NCI-H69 (cell line): ENCODE results near the gene GALNT2.

Source experiments
- DNase-seq: peaks from one replicate; lab custom pipeline; 2025; lab: John Stamatoyannopoulos, UW

The GALNT2 gene

DNA sequence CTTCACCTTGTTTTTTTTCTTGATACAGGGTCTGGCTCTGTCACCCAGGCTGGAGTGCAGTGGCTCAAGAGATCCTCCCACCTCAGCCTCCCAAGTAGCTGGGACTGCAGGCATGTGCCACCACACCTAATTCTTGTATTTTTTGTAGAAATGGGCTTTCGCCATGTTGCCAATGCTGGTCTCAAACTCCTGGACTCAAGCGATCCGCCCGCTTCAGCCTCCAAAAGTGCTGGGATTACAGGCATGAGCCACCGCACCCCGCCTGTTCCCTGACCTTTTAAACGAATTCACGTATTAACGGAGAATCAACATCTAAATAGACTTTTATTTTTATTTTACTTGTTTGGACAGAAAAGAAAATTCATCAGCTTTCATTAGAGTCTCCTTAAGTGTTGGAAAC, 254.3 kb downstream of the GALNT2 start:
- DNase-seq, result no peak

DNA sequence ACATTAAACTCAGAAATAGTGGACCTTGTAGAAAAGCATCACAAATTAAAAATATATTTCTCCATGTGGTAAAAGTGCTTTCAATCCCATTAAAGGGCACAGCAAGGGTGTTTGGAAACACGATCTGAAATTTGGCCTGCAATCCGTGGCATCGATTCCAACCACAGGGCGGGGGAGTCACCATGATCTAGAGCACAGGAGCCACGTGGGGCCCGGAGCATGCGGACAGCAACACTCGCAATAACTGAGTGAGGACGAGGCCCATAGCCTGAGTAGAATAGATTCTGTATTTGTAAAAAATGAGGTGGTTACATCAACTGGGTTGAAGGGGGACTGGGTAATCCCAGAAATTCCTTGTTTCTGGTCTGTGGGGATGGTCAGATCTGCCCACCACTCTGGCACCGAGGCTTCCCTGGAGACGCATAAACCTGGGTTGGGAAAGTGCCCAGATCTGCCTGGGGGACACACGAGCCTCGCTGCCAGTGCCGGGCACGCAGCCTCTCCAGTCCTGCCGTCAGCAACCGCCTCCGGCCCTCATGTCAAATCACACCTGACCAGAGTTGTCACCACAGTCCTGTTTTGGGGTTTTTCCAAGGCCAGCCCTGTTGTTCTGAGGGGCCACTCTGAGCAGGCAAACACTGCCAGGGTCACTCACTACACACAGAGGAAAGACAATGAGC, 254.8 kb downstream of the GALNT2 start:
- DNase-seq, result no peak

DNA sequence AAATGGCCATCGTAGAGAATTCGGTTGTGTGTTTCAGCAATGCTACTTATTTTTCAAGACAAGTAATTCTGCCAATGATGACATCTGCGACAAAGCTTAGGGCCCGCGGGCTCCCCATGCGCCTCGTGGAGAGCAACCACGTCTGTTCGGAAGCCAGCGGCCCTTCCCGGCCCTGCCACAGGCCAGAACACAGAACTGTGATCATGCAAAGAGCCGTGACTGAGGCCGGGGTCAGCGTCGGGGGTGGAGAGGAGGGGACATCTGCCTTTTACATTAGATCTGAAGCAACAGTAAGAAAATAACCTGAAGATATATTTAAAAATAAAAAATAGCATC, 255.4 kb downstream of the GALNT2 start:
- no peak for DNase-seq

DNA sequence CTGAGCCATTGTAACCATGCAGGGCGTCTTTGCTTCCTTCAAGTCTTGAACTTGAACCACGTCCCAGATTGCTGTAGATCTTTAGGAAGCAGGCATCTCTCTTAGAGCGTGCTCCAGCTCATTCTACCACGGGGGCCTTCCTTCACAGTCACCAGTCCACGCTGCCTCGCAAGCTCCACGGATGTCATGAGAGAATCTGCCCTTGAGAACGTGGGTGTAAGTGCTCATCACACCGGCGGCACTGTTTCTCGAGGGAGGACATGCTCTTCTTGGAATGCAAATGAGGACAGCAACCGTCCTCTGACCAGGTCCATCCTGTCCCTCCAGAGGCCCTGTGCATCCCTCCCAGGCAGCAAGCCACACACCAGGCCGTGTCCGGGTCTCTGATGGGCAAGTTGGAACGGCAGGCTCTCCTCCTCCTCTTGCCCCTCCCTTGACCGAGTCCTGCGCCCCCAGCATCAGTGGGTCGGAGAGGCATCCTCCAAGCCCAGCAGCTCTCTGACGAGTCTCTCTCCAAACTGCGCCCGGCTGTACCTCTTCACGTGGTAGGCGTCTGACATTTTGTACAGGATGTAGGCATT, 256.0 kb downstream of the GALNT2 start:
- DNase-seq, result no peak

DNA sequence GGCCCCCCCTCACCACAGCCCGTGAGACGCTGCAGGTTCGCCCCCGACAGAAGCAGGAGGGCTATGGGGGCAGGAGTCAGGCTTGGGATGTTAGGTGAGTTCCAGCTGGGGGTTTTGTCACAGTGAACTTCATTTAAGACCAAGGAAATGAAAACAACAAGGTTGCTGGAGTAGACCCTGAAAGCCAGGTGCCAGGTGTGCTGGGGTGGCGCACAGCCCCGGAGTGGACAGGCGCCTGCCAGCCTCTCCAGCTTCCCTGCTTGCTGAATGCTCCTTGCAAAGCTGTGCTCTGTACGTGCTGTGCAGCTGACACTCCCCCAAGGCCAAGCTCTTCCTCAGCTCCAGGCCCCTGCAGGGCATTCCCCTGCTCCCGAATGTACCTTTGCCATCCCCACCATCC, 256.6 kb downstream of the GALNT2 start:
- no peak for DNase-seq

DNA sequence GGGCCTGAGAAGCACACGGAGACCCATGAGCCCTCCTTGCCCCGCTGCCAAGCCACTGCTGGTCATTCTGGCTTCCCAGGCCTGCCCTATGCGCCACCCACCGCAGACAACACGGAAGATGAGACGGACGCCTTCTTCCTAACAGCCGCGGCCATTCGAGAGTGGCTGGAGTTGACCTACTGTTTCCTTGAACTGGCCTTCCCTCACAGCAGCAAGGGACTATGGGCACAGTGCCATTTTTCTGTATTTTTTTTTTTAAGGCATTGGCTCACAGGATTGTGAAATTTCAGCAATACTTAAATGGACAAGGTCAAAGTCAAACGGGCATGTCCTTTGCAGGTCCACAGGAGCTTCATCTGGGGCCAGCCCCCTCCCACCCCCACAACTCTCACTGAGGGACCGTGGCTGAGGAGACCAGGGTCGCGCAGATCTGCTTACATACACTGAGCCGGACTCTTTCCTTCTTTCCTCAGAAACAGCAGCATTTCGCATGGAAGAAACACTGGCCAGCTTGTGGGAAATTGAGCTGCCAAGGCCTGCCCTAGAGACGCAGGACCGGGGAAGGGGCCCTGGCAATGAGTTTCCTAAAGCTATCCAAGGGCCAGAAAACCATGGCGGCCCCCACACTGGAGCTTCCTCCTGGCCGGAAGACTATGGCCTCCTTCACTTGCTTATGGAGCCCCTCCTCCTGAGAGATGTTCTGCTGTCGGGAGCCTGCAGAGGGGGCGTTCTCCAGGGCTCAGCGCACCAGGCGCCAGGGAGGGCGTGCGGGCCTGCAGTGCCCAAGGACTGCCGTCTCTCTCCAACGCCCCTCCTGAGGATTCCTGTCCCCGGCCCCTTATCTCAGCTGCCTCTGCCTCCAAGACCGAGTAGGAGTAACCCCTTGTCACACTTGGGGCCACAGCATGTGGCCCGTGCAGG, 260.2 kb downstream of the GALNT2 start:
- DNase-seq, result no peak

DNA sequence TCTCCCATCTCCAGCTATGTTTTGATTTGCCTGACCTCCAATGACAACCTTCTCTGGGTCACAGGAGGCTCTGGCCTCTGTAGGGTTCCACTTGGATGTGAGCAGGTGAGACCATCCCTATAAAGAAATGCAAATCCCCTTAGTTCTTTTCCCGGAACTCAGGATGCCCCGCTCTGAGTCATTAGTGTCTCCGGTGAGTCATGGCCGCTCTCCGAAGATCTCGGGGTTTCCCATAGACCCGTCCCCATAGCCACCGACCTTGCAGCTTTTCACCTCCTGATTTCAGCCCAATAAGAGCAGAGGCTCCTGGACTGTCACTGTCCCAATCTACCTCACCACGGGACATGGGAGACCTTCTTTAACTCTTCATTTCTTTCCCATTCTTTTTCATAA, 260.9 kb downstream of the GALNT2 start:
- DNase-seq, result no peak

DNA sequence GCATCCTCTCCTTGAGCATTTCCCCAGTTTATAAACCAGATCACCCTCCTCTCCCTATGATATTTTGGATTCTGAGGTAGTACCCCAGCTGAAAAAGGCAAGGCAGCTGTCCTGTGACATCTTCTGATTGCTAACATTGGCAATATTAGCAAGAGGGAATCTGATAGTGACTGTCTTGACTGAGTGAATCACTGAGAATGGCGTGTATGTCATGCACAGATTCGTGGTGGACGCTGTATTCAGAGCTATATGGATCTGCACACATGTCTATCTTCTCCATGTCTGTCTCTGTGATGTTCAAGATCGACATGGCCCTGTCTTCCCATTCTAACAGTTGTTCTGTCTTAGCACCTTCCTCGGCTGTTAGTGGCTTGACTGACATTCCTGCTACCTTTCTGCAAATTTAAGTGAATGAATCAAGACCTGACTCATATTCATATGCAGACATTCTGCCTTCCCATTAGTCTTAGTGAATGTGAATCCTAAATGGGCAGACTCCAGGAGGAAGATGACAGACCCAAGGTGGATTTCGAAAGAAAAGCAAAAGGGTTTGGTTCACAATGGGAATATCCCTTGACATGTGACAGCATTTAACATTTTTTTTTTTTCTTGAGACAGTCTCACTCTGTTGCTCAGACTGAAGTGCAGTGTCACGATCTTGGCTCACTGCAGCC, 261.4 kb downstream of the GALNT2 start:
- no peak for DNase-seq

DNA sequence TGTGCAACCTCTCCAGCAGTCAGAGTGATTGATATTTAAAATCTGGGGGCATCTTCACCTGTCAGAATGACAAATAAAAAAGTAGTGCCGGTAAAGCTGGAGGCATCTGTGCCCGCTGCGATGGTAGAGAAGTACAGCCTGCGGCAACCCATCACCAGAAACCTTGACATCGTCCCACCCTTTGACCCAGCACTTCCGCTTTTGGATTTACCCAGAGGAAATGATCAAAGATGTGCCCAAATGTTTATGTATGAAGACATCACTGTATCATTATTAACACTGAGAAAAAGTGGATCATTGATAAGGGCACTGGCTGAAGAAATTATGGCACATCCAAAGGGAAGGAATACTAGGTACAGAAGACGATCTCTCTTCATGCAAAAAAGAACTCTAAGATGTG, 263.1 kb downstream of the GALNT2 start:
- no peak for DNase-seq
